ENCODE data around the gene PER3. TPM values are rescaled to one million over a fixed set of nuclear protein-coding genes. Genes with fewer than 3 reads are reported as not detected.

The PER3 gene
- total and polyA plus RNA-seq, 9 of the 15 experiments (the other 6 are each of a cell fraction or from before 2014, with no cell fraction given) = 11.9 to 22.5 (median 14.6) TPM

DNA sequence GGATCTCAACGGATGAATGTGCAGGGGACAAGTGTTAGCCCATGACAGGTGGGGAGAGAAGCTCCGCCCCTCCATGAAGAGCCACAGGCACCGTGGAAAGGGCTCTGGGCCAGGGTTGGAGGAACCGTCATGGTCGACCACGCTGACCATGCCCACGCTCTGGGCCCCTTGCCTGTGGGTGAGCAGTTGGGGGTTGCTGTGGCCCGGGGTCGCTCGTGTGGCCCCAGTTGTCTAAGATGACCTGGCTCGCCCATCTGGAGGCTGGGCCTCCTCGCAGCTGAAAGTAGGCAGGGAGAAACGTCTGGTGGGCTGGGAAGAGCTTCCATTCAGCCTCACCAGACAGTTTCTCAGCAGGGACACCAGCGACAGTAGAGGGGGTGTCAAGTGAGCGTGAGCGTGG, 81.9 kb downstream of the PER3 start:
- DNase-seq (ENCODE audit: extremely low read depth in 1 of 4, low spot score in 3 of 4) = no peak
- no peak overlapping the region for H3K9ac ChIP-seq (ENCODE audit: insufficient read depth in 1 of 2, low read depth in 2 of 2, low read length in 2 of 2)
- no peak for FAIRE-seq
- H3K4me3 ChIP-seq = no peak overlapping the region
- no peak overlapping the region for H3K4me2 ChIP-seq (ENCODE audit: insufficient read depth, low read length)
- H3K79me2 ChIP-seq (ENCODE audit: control insufficient read depth, insufficient read depth, low read length) = no peaks in the 10 kb centered on the region
- peaks cover 9 to 35% of the 10 kb centered on the region in 2 experiments; a peak in 3 of 5 replicates for H3K27me3 ChIP-seq (ENCODE audit: control insufficient read depth in 2 of 2, insufficient read depth in 2 of 2, low read length in 2 of 2)
- H4K20me1 ChIP-seq (replicated peaks; ENCODE audit: control insufficient read depth, insufficient read depth, low read length) = 0 out of 2 replicates have a peak, but pooled peaks cover 8% of the 10 kb centered on the region
- H3K4me1 ChIP-seq (replicated peaks in 1 of 2; ENCODE audit: control insufficient read depth in 2 of 2, insufficient read depth in 2 of 2, low read length in 2 of 2) = peaks cover 0 to 13% of the 10 kb centered on the region in 2 experiments; a peak in 3 of 5 replicates
- ATAC-seq = no peak
- TF ChIP-seq, protein P1, sequence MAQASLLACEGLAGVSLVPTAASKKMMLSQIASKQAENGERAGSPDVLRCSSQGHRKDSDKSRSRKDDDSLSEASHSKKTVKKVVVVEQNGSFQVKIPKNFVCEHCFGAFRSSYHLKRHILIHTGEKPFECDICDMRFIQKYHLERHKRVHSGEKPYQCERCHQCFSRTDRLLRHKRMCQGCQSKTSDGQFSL (CRISPR knock-in tag; IDR thresholded peaks at IDR 0.05) = no peak
- TF ChIP-seq, protein P1 (tag; IDR thresholded peaks at IDR 0.05) = no peak
- TF ChIP-seq, protein P2, sequence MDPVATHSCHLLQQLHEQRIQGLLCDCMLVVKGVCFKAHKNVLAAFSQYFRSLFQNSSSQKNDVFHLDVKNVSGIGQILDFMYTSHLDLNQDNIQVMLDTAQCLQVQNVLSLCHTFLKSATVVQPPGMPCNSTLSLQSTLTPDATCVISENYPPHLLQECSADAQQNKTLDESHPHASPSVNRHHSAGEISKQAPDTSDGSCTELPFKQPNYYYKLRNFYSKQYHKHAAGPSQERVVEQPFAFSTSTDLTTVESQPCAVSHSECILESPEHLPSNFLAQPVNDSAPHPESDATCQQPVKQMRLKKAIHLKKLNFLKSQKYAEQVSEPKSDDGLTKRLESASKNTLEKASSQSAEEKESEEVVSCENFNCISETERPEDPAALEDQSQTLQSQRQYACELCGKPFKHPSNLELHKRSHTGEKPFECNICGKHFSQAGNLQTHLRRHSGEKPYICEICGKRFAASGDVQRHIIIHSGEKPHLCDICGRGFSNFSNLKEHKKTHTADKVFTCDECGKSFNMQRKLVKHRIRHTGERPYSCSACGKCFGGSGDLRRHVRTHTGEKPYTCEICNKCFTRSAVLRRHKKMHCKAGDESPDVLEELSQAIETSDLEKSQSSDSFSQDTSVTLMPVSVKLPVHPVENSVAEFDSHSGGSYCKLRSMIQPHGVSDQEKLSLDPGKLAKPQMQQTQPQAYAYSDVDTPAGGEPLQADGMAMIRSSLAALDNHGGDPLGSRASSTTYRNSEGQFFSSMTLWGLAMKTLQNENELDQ (CRISPR knock-in tag; IDR thresholded peaks at IDR 0.05; ENCODE audit: borderline replicate concordance) = no peak
- no peak for TF ChIP-seq WHSC1 (IDR thresholded peaks at IDR 0.05; ENCODE audit: low read length)
- TF ChIP-seq LARP7 (IDR thresholded peaks at IDR 0.05) = no peak
- no peak for TF ChIP-seq ZNF133 (CRISPR knock-in tag; IDR thresholded peaks at IDR 0.05)
- no peak overlapping the region for H2AFZ ChIP-seq (ENCODE audit: low read depth, low read length)
- intact Hi-C loops (cut with micrococcal nuclease) (no loop called here), in situ Hi-C loops (cut with MboI) (no loop called here)
- ChIA-PET CTCF (ENCODE audit: low intra/inter-chr PET ratio) (no interaction called here), POLR2A (interaction anchor here (0.5 kb wide), 1 partner anchor 72 kb away, joined by 4 read pairs; no protein-coding TSS in a partner anchor)
- H3K36me3 ChIP-seq (ENCODE audit: control insufficient read depth, insufficient read depth, low read length) = no peaks in the 10 kb centered on the region
- no peaks in the 10 kb centered on the region for H3K9me1 ChIP-seq (ENCODE audit: control insufficient read depth, insufficient read depth, low read length)
- 21% methylated on average over 13 of the region's 16 CpGs for WGBS (ENCODE audit: insufficient coverage, low coverage, missing lambda C conversion rate)
- no TSS peak for BruUV-seq (replicated peaks)
- H3K27ac ChIP-seq (ENCODE audit: extremely low read depth, low read depth, low read length) = no peak overlapping the region
- H3K9me3 ChIP-seq (replicated peaks; ENCODE audit: control insufficient read depth, insufficient read depth, low read depth, low read length) = no peaks in the 10 kb centered on the region

Data from K562 (cell line).